GM21529 (cell line): ENCODE measurements around the gene SULT1C2.
"Not testable (repeated sequence)": the region's sequence is repeated elsewhere in the genome, so short reads cannot be mapped to it uniquely, and the experiment has no call there.

Source experiments
- ATAC-seq: cut with Tn5 transposase; IDR thresholded peaks from one replicate; pipeline ENCODE4 v1.9.1; 2021; ENCODE audit not compliant: unreplicated experiment

Gene SULT1C2

GRCh38 chr2:108348816-108349570, 60.3 kb downstream of the SULT1C2 start:
- no peak for ATAC-seq

GRCh38 chr2:108349571-108349928, 60.9 kb downstream of the SULT1C2 start:
- ATAC-seq, result no peak

- ATAC-seq, result no peak
Observed at GRCh38 chr2:108351889-108352288, 63.2 kb downstream of the SULT1C2 start.

GRCh38 chr2:108354136-108354535, 65.4 kb downstream of the SULT1C2 start:
- no peak for ATAC-seq

GRCh38 chr2:108355906-108356734, 67.4 kb downstream of the SULT1C2 start:
- ATAC-seq, result no peak

GRCh38 chr2:108359336-108359735, 70.6 kb downstream of the SULT1C2 start:
- ATAC-seq, result not testable (repeated sequence)
